ENCODE data around the gene TPK1.
"Not testable (repeated sequence)": the region's sequence is repeated elsewhere in the genome, so short reads cannot be mapped to it uniquely, and the experiment has no call there.

TPK1 gene

DNA sequence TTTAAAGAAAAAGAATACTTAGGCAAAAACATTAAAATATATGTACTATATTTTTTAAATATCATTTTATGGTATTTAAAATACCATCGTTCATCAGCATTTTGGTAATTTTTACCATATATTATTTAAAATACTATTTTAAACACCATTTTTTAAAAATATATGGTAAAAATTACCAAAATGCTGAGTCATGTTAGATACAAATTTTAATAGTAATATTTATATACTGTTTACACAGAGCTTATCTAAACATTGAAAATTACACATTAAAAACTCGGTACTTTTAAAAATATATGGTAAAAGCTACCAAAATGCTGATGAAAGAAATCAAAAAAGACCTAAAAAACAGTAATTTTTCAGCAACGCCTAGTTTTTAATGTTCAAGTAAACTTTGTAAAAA, 105.6 kb downstream of the TPK1 start:
- in situ Hi-C loops (cut with MboI; ENCODE audit: low pct_unique_long_range_greater_than_20kb, low sequenced_read_pairs, unreplicated experiment), result no loop called here
- DNase-seq (ENCODE audit: low spot score), result no peak
- TF ChIP-seq, protein P1, sequence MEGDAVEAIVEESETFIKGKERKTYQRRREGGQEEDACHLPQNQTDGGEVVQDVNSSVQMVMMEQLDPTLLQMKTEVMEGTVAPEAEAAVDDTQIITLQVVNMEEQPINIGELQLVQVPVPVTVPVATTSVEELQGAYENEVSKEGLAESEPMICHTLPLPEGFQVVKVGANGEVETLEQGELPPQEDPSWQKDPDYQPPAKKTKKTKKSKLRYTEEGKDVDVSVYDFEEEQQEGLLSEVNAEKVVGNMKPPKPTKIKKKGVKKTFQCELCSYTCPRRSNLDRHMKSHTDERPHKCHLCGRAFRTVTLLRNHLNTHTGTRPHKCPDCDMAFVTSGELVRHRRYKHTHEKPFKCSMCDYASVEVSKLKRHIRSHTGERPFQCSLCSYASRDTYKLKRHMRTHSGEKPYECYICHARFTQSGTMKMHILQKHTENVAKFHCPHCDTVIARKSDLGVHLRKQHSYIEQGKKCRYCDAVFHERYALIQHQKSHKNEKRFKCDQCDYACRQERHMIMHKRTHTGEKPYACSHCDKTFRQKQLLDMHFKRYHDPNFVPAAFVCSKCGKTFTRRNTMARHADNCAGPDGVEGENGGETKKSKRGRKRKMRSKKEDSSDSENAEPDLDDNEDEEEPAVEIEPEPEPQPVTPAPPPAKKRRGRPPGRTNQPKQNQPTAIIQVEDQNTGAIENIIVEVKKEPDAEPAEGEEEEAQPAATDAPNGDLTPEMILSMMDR (IDR thresholded peaks at IDR 0.05; ENCODE audit: extremely low read depth, insufficient read depth, missing control alignments), result no peak

DNA sequence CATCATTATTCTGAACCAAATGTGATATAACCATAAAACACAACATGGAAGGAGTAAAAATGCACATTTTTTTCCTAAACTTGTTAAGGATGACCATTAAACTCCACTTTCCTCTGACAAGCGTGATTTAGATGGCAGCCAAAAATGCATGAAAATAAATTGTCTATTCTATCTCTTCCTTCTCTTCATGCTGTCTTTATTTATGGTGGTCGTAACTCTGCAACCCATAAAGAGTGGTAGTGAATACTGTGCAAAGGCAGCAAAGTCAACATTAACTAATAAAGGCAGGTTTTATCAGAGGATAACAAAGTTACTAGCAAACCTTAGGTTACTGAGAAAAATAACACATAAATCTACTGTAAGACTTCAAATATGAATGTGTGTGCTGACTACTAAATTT, 106.6 kb downstream of the TPK1 start:
- TF ChIP-seq, protein P1 (IDR thresholded peaks at IDR 0.05; ENCODE audit: extremely low read depth, insufficient read depth, missing control alignments), result no peak
- in situ Hi-C loops (cut with MboI; ENCODE audit: low pct_unique_long_range_greater_than_20kb, low sequenced_read_pairs, unreplicated experiment), result no loop called here
- no peak for DNase-seq (ENCODE audit: low spot score)

DNA sequence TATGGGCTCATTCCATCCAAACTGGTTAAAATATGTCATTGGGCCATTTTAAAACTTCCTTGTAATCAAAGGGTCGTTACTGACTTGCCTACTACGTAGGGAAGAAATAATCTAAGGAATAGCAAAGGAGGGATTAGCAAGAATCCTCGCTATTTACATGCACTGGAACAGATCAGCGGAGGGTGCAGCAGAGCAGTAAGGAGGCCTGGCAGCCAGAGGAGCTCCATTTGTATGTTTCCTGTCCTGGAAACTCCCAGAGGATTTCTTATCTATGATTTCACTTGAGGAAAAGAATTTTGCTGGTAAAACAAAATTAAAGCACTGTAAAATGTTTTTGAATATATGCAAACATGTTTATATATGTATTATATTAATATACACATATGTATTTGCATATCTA, 107.3 kb downstream of the TPK1 start:
- TF ChIP-seq, protein P1 (IDR thresholded peaks at IDR 0.05; ENCODE audit: extremely low read depth, insufficient read depth, missing control alignments), result no peak
- DNase-seq (ENCODE audit: low spot score), result no peak
- in situ Hi-C loops (cut with MboI; ENCODE audit: low pct_unique_long_range_greater_than_20kb, low sequenced_read_pairs, unreplicated experiment), result no loop called here

DNA sequence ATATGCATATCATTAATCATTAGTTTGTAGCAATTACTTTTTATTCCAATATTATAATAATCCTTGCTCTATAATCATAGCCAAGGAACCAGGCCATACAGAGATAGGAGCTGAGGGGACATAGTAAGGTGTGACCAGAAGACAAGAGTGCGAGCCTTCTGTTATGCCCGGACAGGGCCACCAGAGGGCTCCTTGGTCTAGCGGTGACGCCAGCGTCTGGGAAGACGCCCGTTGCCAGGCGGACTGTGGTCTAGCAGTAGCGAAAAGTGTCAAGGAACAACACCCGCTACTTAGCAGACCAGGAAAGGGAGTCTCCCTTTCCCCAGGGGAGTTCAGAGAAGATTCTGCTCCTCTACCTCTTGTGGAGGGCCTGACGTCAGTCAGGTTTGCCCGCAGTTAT, 109.0 kb downstream of the TPK1 start:
- DNase-seq (ENCODE audit: low spot score); in situ Hi-C loops (cut with MboI; ENCODE audit: low pct_unique_long_range_greater_than_20kb, low sequenced_read_pairs, unreplicated experiment): not testable (repeated sequence)

DNA sequence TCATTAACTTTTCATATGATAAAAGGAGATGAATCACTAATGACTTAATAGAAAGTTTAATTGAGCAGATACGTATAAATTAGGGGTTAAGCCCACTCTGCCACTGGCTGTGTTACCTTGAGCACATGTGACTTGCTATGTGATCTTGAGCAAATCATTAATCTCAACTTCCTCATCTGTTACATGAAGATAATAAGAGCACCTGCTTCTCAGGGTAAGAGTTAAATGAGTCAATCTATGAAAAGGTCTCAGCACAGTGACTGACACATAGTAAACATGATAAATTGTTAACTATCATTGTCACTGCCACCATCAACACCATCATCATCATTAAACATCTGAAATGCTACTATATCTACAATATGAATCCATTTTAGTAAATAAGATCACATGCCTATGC, 110.8 kb downstream of the TPK1 start:
- TF ChIP-seq, protein P1 (IDR thresholded peaks at IDR 0.05; ENCODE audit: extremely low read depth, insufficient read depth, missing control alignments), result no peak
- DNase-seq (ENCODE audit: low spot score), result peak; percentile 4
- in situ Hi-C loops (cut with MboI; ENCODE audit: low pct_unique_long_range_greater_than_20kb, low sequenced_read_pairs, unreplicated experiment), result no loop called here

DNA sequence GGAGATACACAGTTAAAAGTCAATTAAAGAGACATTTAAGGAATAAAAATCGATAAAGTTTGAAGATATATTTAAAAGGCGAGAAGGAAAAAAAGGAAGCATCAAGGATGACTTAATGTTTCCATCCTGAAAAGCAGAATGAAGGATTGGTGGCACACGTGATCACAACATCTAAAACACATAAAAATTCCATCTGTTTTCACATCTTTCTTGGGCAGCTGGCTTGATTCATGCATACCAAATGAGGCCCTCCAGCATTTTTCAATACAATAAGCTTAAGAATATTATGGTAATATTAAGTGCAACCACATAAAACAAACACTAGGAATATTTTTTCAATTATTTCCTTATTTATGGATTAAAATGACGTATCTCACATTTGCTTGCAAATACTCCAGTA, 112.6 kb downstream of the TPK1 start:
- DNase-seq (ENCODE audit: low spot score), result no peak
- in situ Hi-C loops (cut with MboI; ENCODE audit: low pct_unique_long_range_greater_than_20kb, low sequenced_read_pairs, unreplicated experiment), result no loop called here
- TF ChIP-seq, protein P1 (IDR thresholded peaks at IDR 0.05; ENCODE audit: extremely low read depth, insufficient read depth, missing control alignments), result no peak

DNA sequence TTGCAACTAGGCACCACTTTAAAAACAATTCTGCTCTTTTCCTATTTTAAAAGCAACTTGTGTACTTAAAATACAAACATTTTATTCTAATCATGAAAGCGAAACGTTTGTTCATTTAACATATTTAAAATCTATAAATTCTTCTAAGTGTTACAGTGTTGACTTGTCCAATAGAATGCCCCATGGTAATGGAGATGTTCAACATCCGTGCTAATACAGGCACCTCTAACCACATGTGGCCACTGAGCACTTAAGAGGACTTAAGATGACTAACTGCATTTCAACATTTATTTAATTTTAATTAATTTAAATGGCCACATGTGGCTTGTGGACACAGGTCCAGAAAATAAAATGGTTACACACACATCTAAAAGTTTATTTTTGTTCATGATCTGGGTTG, 115.1 kb downstream of the TPK1 start:
- DNase-seq (ENCODE audit: low spot score), result no peak
- TF ChIP-seq, protein P1 (IDR thresholded peaks at IDR 0.05; ENCODE audit: extremely low read depth, insufficient read depth, missing control alignments), result no peak
- in situ Hi-C loops (cut with MboI; ENCODE audit: low pct_unique_long_range_greater_than_20kb, low sequenced_read_pairs, unreplicated experiment), result no loop called here
